Vagina (tissue), 2 donors: ENCODE data around the gene LYZ.

ENCODE experiments used
- CTCF ChIP-seq, 3 experiments: fragments of 450-650 bp in 2 of 3; fragments of 200-600 bp in 1 of 3; sonication (generic) in 1 of 3; IDR thresholded peaks; one replicate each; pipeline ENCODE4 v1.5.1; 2017 to 2019; ENCODE audit warnings: antibody characterized with exemption in 3 of 3, mild to moderate bottlenecking in 2 of 3, moderate library complexity in 2 of 3
- POLR2AphosphoS5 ChIP-seq, 2 donors: sonication (generic); formaldehyde crosslinking; IDR thresholded peaks; one replicate each; pipeline ENCODE4 v1.9.0; 2017; ENCODE audit warnings: antibody characterized with exemption in 2 of 2, mild to moderate bottlenecking in 2 of 2, low read depth in 1 of 2; ENCODE audit not compliant: insufficient read depth in 1 of 2

- no peak for TF ChIP-seq CTCF (IDR thresholded peaks at IDR 0.05)
- no peak for TF ChIP-seq POLR2AphosphoS5 (IDR thresholded peaks at IDR 0.05; ENCODE audit: insufficient read depth in 1 of 2, low read depth in 1 of 2)
Measured at GRCh38 chr12:69338936-69339335, 9.2 kb upstream of the LYZ start.
